ENCODE measurements around the gene RTKN.
"Not testable (repeated sequence)": the region's sequence is repeated elsewhere in the genome, so short reads cannot be mapped to it uniquely, and the experiment has no call there.

Gene RTKN

GRCh38 chr2:74461187-74462053 lies 19.7 kb upstream of the RTKN start:
- no peak for DNase-seq

- not testable (repeated sequence) for DNase-seq
Measured at GRCh38 chr2:74460187-74460586, 18.4 kb upstream of the RTKN start.

- DNase-seq, result not testable (repeated sequence)
Measured at GRCh38 chr2:74459503-74460118, 17.9 kb upstream of the RTKN start.

- DNase-seq, result no peak
Measured at GRCh38 chr2:74458938-74459363, 17.2 kb upstream of the RTKN start.

GRCh38 chr2:74458132-74458937 lies 16.6 kb upstream of the RTKN start, which contains the start of gene WBP1:
Gene WBP1, plus strand, starts transcription at chr2:74458438. Its CDS starts 165 bp downstream, at chr2:74458603.
- peak; percentile 100 for DNase-seq

- DNase-seq, result peak; percentile 88
Measured at GRCh38 chr2:74457549-74458131, 15.9 kb upstream of the RTKN start.

- no peak for DNase-seq
Measured at GRCh38 chr2:74457129-74457548, 15.4 kb upstream of the RTKN start.

- DNase-seq, result peak; percentile 99
Measured at GRCh38 chr2:74454654-74455511, 13.1 kb upstream of the RTKN start, which contains the start of gene INO80B. Gene INO80B, plus strand, starts transcription at chr2:74455087. Its CDS starts 30 bp downstream, at chr2:74455117.

GRCh38 chr2:74450570-74451190 lies 8.9 kb upstream of the RTKN start:
- DNase-seq, result no peak

- DNase-seq, result no peak
Measured at GRCh38 chr2:74448771-74449170, 7.0 kb upstream of the RTKN start.

- DNase-seq, result no peak
Measured at GRCh38 chr2:74447230-74447999, 5.7 kb upstream of the RTKN start.

GRCh38 chr2:74444498-74445318 lies 3.0 kb upstream of the RTKN start:
- no peak for DNase-seq

- not testable (repeated sequence) for DNase-seq
Measured at GRCh38 chr2:74442483-74443297, 953 bp upstream of the RTKN start.

GRCh38 chr2:74441170-74441689 lies 507 bp downstream of the RTKN start:
- no peak for DNase-seq

GRCh38 chr2:74440378-74441169 lies 1.2 kb downstream of the RTKN start:
- peak; percentile 47 for DNase-seq

- DNase-seq, result no peak
Measured at GRCh38 chr2:74439803-74440377, 1.8 kb downstream of the RTKN start.

- DNase-seq, result no peak
Measured at GRCh38 chr2:74439373-74439772, 2.4 kb downstream of the RTKN start.
